ENCODE data around the gene PCSK5. TPM values are rescaled to one million over a fixed set of nuclear protein-coding genes. Genes with fewer than 3 reads are reported as not detected.

PCSK5 gene
- total RNA-seq, 1 experiment from 2014 or later: 6.9 TPM

DNA sequence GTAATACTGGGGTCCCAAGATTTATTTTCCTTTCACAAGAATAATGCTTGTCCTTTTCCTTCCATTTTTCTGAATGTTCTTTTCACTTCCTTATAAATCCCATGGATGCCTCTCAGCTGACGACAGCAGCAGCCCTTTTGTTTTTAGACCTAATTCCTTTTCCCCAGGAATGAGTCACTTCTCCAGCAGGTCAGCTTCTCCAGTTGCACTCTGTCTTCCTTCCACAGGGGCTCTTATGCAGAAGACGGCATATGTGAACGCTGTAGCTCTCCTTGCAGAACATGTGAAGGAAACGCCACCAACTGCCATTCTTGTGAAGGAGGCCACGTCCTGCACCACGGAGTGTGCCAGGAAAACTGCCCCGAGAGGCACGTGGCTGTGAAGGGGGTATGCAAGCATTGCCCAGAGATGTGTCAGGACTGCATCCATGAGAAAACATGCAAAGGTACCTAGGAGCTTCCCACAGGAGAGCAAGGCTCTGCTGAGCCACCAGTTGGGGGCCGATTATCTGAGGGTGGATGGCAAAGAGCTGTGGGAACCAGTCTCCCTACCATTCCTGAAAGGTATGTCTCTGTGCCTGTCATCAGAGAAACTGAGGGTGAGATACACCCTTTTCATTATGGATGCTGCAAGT, 430.8 kb downstream of the PCSK5 start:
- no peaks in the 10 kb centered on the region for H3K27me3 ChIP-seq (ENCODE audit: insufficient read depth, low read length)
- H3K9me3 ChIP-seq (ENCODE audit: control insufficient read depth in 1 of 2, insufficient read depth in 1 of 2, low read depth in 1 of 2, low read length in 2 of 2): no peaks in the 10 kb centered on the region
- ATAC-seq: no peak
- H3K4me1 ChIP-seq (ENCODE audit: control insufficient read depth in 1 of 2, insufficient read depth in 2 of 2, low read length in 2 of 2): no peaks in the 10 kb centered on the region; a peak in 1 of 4 replicates
- RAD21 ChIA-PET (ENCODE audit: low non-redundant PET in 1 of 2, low total read pairs in 2 of 2, uncharacterized antibody in 2 of 2, unreplicated experiment in 2 of 2): no interaction called here
- H3K9ac ChIP-seq (ENCODE audit: low read length): no peak overlapping the region
- H3K27ac ChIP-seq (ENCODE audit: low read depth, low read length): no peak overlapping the region
- TF ChIP-seq, protein P1, sequence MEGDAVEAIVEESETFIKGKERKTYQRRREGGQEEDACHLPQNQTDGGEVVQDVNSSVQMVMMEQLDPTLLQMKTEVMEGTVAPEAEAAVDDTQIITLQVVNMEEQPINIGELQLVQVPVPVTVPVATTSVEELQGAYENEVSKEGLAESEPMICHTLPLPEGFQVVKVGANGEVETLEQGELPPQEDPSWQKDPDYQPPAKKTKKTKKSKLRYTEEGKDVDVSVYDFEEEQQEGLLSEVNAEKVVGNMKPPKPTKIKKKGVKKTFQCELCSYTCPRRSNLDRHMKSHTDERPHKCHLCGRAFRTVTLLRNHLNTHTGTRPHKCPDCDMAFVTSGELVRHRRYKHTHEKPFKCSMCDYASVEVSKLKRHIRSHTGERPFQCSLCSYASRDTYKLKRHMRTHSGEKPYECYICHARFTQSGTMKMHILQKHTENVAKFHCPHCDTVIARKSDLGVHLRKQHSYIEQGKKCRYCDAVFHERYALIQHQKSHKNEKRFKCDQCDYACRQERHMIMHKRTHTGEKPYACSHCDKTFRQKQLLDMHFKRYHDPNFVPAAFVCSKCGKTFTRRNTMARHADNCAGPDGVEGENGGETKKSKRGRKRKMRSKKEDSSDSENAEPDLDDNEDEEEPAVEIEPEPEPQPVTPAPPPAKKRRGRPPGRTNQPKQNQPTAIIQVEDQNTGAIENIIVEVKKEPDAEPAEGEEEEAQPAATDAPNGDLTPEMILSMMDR (IDR thresholded peaks at IDR 0.05 in 2 of 3, conservative IDR thresholded peaks at IDR 0.05 in 1 of 3; ENCODE audit: borderline replicate concordance in 1 of 3, insufficient read depth in 1 of 3, low read depth in 2 of 3, low read length in 2 of 3): no peak
- TF ChIP-seq POLR2A (IDR thresholded peaks at IDR 0.05; ENCODE audit: borderline replicate concordance, extremely low read depth, insufficient read depth, insufficient read length): no peak
- no peak for TF ChIP-seq ELF1 (IDR thresholded peaks at IDR 0.05; ENCODE audit: borderline replicate concordance, low read depth)
- TF ChIP-seq ZNF274 (IDR thresholded peaks at IDR 0.05; ENCODE audit: low read depth, low read length): no peak
- TF ChIP-seq, protein P2, sequence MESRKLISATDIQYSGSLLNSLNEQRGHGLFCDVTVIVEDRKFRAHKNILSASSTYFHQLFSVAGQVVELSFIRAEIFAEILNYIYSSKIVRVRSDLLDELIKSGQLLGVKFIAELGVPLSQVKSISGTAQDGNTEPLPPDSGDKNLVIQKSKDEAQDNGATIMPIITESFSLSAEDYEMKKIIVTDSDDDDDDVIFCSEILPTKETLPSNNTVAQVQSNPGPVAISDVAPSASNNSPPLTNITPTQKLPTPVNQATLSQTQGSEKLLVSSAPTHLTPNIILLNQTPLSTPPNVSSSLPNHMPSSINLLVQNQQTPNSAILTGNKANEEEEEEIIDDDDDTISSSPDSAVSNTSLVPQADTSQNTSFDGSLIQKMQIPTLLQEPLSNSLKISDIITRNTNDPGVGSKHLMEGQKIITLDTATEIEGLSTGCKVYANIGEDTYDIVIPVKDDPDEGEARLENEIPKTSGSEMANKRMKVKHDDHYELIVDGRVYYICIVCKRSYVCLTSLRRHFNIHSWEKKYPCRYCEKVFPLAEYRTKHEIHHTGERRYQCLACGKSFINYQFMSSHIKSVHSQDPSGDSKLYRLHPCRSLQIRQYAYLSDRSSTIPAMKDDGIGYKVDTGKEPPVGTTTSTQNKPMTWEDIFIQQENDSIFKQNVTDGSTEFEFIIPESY (IDR thresholded peaks at IDR 0.05; ENCODE audit: extremely low read depth, insufficient replicate concordance, low read length): no peak
- no peak for TF ChIP-seq EGR1 (IDR thresholded peaks at IDR 0.05; ENCODE audit: low read depth)
- TF ChIP-seq, protein P3, sequence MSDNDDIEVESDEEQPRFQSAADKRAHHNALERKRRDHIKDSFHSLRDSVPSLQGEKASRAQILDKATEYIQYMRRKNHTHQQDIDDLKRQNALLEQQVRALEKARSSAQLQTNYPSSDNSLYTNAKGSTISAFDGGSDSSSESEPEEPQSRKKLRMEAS (IDR thresholded peaks at IDR 0.05): no peak
- TF ChIP-seq SP1 (IDR thresholded peaks at IDR 0.05; ENCODE audit: low read depth): no peak
- TF ChIP-seq YY1 (IDR thresholded peaks at IDR 0.05; ENCODE audit: extremely low read depth, insufficient replicate concordance, low read depth, low read length): no peak
- no peak for TF ChIP-seq ZFX (IDR thresholded peaks at IDR 0.05)
- no peak for TF ChIP-seq JUND (IDR thresholded peaks at IDR 0.05)
- no peak for TF ChIP-seq POLR2AphosphoS5 (IDR thresholded peaks at IDR 0.05; ENCODE audit: low read depth, low read length)
- no peak for TF ChIP-seq CEBPB (IDR thresholded peaks at IDR 0.05; ENCODE audit: low read depth)
- TF ChIP-seq, protein P4, sequence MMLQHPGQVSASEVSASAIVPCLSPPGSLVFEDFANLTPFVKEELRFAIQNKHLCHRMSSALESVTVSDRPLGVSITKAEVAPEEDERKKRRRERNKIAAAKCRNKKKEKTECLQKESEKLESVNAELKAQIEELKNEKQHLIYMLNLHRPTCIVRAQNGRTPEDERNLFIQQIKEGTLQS (IDR thresholded peaks at IDR 0.05): no peak
- no peak for TF ChIP-seq SRF (IDR thresholded peaks at IDR 0.05; ENCODE audit: low read depth)
- TF ChIP-seq SIN3A (IDR thresholded peaks at IDR 0.05; ENCODE audit: low read depth): no peak
- no peak for TF ChIP-seq TCF7L2 (IDR thresholded peaks at IDR 0.05; ENCODE audit: borderline replicate concordance, extremely low read depth, insufficient read depth, insufficient read length)
- no peak overlapping the region for H2AFZ ChIP-seq (ENCODE audit: low read depth, low read length, poor library complexity, severe bottlenecking)
- POLR2A ChIA-PET: no interaction called here
- no peaks in the 10 kb centered on the region for H4K20me1 ChIP-seq (ENCODE audit: insufficient read depth)
- H3K4me2 ChIP-seq (ENCODE audit: low read length): no peak overlapping the region
- BruUV-seq (replicated peaks): no TSS peak
- CTCF ChIA-PET: no interaction called here
- DNase-seq (ENCODE audit: low read depth, low spot score): no peak
- no peak overlapping the region for H3K4me3 ChIP-seq (replicated peaks in 1 of 2; ENCODE audit: low read depth in 1 of 2, low read length in 2 of 2)
- H3K36me3 ChIP-seq (ENCODE audit: control insufficient read depth in 1 of 2, insufficient read depth in 2 of 2, low read length in 2 of 2): no peaks in the 10 kb centered on the region
- intact Hi-C loops (cut with micrococcal nuclease): no loop called here
- H3K9me2 ChIP-seq (ENCODE audit: insufficient read depth): no peaks in the 10 kb centered on the region
- no peaks in the 10 kb centered on the region for H3K79me2 ChIP-seq (ENCODE audit: insufficient read depth, low read length)
